K562 (cell line): ENCODE data around the gene ENTPD6. TPM values are rescaled to one million over a fixed set of nuclear protein-coding genes. Genes with fewer than 3 reads are reported as not detected.

ENCODE experiments used
- HDAC6 ChIP-seq: IDR thresholded peaks from 2 replicates; pipeline ENCODE4 v1.6.1; 2012; ENCODE audit warnings: low read depth, mild to moderate bottlenecking, control low read depth, inconsistent platforms, low read length, moderate library complexity
- MAFG ChIP-seq: fragments of 450-650 bp; conservative IDR thresholded peaks from 2 replicates; pipeline ENCODE4 v1.6.1; 2016; ENCODE audit warnings: missing genetic modification characterization, missing compliant biosample characterization
- MBD1 ChIP-seq: fragments of 250-450 bp; sonication (Bioruptor Pico); IDR thresholded peaks from 2 replicates; pipeline ENCODE4 v1.8.0; 2022; ENCODE audit warnings: inconsistent platforms
- NONO ChIP-seq, 2 experiments: fragments of 200-400 bp in 1 of 2; fragments of 450-650 bp in 1 of 2; formaldehyde crosslinking in 1 of 2; IDR thresholded peaks; 2 replicates each; pipeline ENCODE4 v1.6.1; 2017; ENCODE audit warnings: low read depth in 2 of 2, mild to moderate bottlenecking in 2 of 2, moderate library complexity in 2 of 2, low read length in 1 of 2
- SIN3A ChIP-seq, 2 experiments: fragments of 150-350 bp in 1 of 2; IDR thresholded peaks; 2 replicates each; pipeline ENCODE4 v1.6.1; 2011 to 2016; ENCODE audit warnings: borderline replicate concordance in 2 of 2, low read depth in 2 of 2, low read length in 2 of 2, mild to moderate bottlenecking in 2 of 2, moderate library complexity in 2 of 2; ENCODE audit not compliant: control insufficient read depth in 1 of 2
- ZNF592 ChIP-seq: fragments of 450-650 bp; IDR thresholded peaks from 2 replicates; pipeline ENCODE4 v1.6.1; 2017; ENCODE audit warnings: antibody characterized with exemption, mild to moderate bottlenecking
- ZNF740 ChIP-seq, 3 experiments: fragments of 200-800 bp in 1 of 3; sonication (Bioruptor generic) in 1 of 3; sonication (generic) in 1 of 3; formaldehyde crosslinking in 1 of 3; IDR thresholded peaks; 2 replicates each; pipeline versions ENCODE4 v1.6.1 to v1.8.0; 2016 to 2022; ENCODE audit warnings: mild to moderate bottlenecking in 2 of 3, missing compliant biosample characterization in 2 of 3, missing genetic modification characterization in 2 of 3, missing genetic modification reagents in 1 of 3
- ZNF77 ChIP-seq: fragments of 250-450 bp; sonication (Bioruptor Pico); IDR thresholded peaks from 2 replicates; pipeline ENCODE4 v1.5.0; 2020
- polyA plus RNA-seq, 8 experiments: library from polyadenylated mRNA; depleted of rRNA in 4 of 8; stranded (reverse) in 5 of 8; unstranded in 3 of 8; fragments of >200 nt; fragmentation: Nextera tagmentation in 2 of 8; fragmentation: Illumina TruSeq in 1 of 8; extraction: Ambion mirVana in 2 of 8; extraction: Trizol in 1 of 8; gene quantifications; 2 replicates each; pipeline versions ENCODE4 v1.2.1 to v1.2.3, GENCODE V29; 2011 to 2014; ENCODE audit warnings: inconsistent platforms in 1 of 8, missing spikeins in 1 of 8
- total RNA-seq, 7 experiments: library from RNA; depleted of rRNA in 6 of 7; stranded (reverse); fragments of >200 nt in 6 of 7; fragmentation: Illumina TruSeq in 2 of 7; extraction: Trizol in 2 of 7; gene quantifications; 2 replicates each; pipeline versions ENCODE4 v1.2.1 to v1.2.3, GENCODE V29; 2011 to 2021; ENCODE audit warnings: low replicate concordance in 1 of 7

The ENTPD6 gene
- total and polyA plus RNA-seq, 9 of the 15 experiments (the other 6 are each of a cell fraction or from before 2014, with no cell fraction given), result 0.82 to 36.8 (median 22.4) TPM

- no peak for TF ChIP-seq MBD1 (CRISPR knock-in tag)
- TF ChIP-seq NONO (IDR thresholded peaks at IDR 0.05; ENCODE audit: low read depth in 2 of 2, low read length in 1 of 2), result no peak
- no peak for TF ChIP-seq SIN3A (IDR thresholded peaks at IDR 0.05; ENCODE audit: borderline replicate concordance in 2 of 2, control insufficient read depth in 1 of 2, low read depth in 2 of 2, low read length in 2 of 2)
- TF ChIP-seq MAFG (tag), result no peak
- TF ChIP-seq HDAC6, result no peak
- TF ChIP-seq ZNF592, result no peak
- TF ChIP-seq ZNF740 (CRISPR knock-in tag; IDR thresholded peaks at IDR 0.05), result no peak
- TF ChIP-seq ZNF740 (tag; IDR thresholded peaks at IDR 0.05), result no peak
- no peak for TF ChIP-seq ZNF77 (CRISPR knock-in tag)
- TF ChIP-seq, all 486 proteins: peak for 0
Observed at GRCh38 chr20:25224941-25225340, 29.4 kb downstream of the ENTPD6 start (continued).
